Activated B cell treated with CpG ODN at 0.5 μM for 24 hours (primary cell): ENCODE data around the gene NR1H4. TPM values are rescaled to one million over a fixed set of nuclear protein-coding genes. Genes with fewer than 3 reads are reported as not detected.

Experiments used
- ATAC-seq: fragments of 200-7000 bp; cut with Tn5 transposase; one replicate; pipeline ENCODE4 v1.10.0; 2021; ENCODE audit warnings: low read depth, mild to moderate bottlenecking, moderate library complexity
- CTCF ChIA-PET: fragments of 350-600 bp; sonication (Branson Sonifier 250); formaldehyde crosslinking; loops from one replicate; lab custom pipeline; 2021; ENCODE audit warnings: antibody characterized with exemption; lab: Charles Lee
- POLR2A ChIA-PET: fragments of 350-600 bp; sonication (Branson Sonifier 250); formaldehyde crosslinking; loops from one replicate; lab custom pipeline; 2021; ENCODE audit warnings: antibody characterized with exemption; lab: Charles Lee
- DNase-seq: peaks from one replicate; pipeline ENCODE4 v3.0.0; 2022
- H3K27ac Mint-ChIP-seq: one replicate; pipeline ENCODE4 v1.8.0; 2020; ENCODE audit warnings: mixed read lengths
- H3K27me3 Mint-ChIP-seq: one replicate; pipeline ENCODE4 v1.8.0; 2021; ENCODE audit warnings: mixed read lengths
- H3K36me3 Mint-ChIP-seq: one replicate; pipeline ENCODE4 v1.8.0; 2021; ENCODE audit warnings: low read depth, mixed read lengths
- H3K4me1 Mint-ChIP-seq: one replicate; pipeline ENCODE4 v1.8.0; 2021; ENCODE audit warnings: mixed read lengths
- H3K4me3 Mint-ChIP-seq: one replicate; pipeline ENCODE4 v1.8.0; 2020; ENCODE audit warnings: mild to moderate bottlenecking, mixed read lengths
- H3K9me3 Mint-ChIP-seq: one replicate; pipeline ENCODE4 v1.8.0; 2020; ENCODE audit warnings: mixed read lengths
- CTCF ChIP-seq: fragments of 200-600 bp; IDR thresholded peaks from one replicate; pipeline ENCODE4 v1.8.0; 2022; ENCODE audit warnings: antibody characterized with exemption, mild to moderate bottlenecking
- intact Hi-C: fragments of 100-400 bp; cut with micrococcal nuclease; formaldehyde crosslinking; loops from one replicate; pipeline ENCODE4 v1.15.1; 2024
- total RNA-seq: library from RNA; stranded (reverse); gene quantifications from 2 replicates; pipeline ENCODE4 v1.2.3, GENCODE V29; 2022

NR1H4 gene
- total RNA-seq, 1 donor from 2014 or later, result not detected

GRCh38 chr12:100520048-100520769 is 46.5 kb downstream of the NR1H4 start:
- Mint-ChIP-seq H3K4me1 (no peaks in the 10 kb centered on the region), H3K36me3 (no peaks in the 10 kb centered on the region), H3K27ac (no peak overlapping the region), H3K27me3 (no peaks in the 10 kb centered on the region), H3K9me3 (peaks cover 4% of the 10 kb centered on the region), H3K4me3 (no peak overlapping the region)
- ATAC-seq, result no peak
- DNase-seq, result no peak
- intact Hi-C loops, result no loop called here
- CTCF ChIA-PET, result no interaction called here
- no peak for TF ChIP-seq CTCF
- POLR2A ChIA-PET, result no interaction called here

GRCh38 chr12:100521958-100522357 is 48.3 kb downstream of the NR1H4 start:
- Mint-ChIP-seq H3K4me1 (no peaks in the 10 kb centered on the region), H3K36me3 (no peaks in the 10 kb centered on the region), H3K27ac (no peak overlapping the region), H3K4me3 (no peak overlapping the region), H3K9me3 (peaks cover 3% of the 10 kb centered on the region), H3K27me3 (no peaks in the 10 kb centered on the region)
- ATAC-seq, result no peak
- ChIA-PET POLR2A (no interaction called here), CTCF (no interaction called here)
- no peak for DNase-seq
- intact Hi-C loops, result no loop called here
- TF ChIP-seq CTCF, result no peak

GRCh38 chr12:100528034-100528433 is 54.4 kb downstream of the NR1H4 start:
- H3K36me3 Mint-ChIP-seq, result no peaks in the 10 kb centered on the region
- TF ChIP-seq CTCF, result no peak
- POLR2A ChIA-PET, result no interaction called here
- H3K9me3 Mint-ChIP-seq, result no peaks in the 10 kb centered on the region
- H3K4me1 Mint-ChIP-seq, result no peaks in the 10 kb centered on the region
- intact Hi-C loops, result no loop called here
- ATAC-seq (no peak), DNase-seq (no peak)
- H3K27me3 Mint-ChIP-seq, result no peaks in the 10 kb centered on the region
- H3K4me3 Mint-ChIP-seq, result no peak overlapping the region
- CTCF ChIA-PET, result no interaction called here
- H3K27ac Mint-ChIP-seq, result no peak overlapping the region

- POLR2A ChIA-PET, result no interaction called here
- CTCF ChIA-PET, result no interaction called here
- intact Hi-C loops, result no loop called here
- Mint-ChIP-seq H3K27ac (no peak overlapping the region), H3K9me3 (no peaks in the 10 kb centered on the region), H3K36me3 (no peaks in the 10 kb centered on the region), H3K27me3 (no peaks in the 10 kb centered on the region), H3K4me1 (no peaks in the 10 kb centered on the region), H3K4me3 (no peak overlapping the region)
- no peak for TF ChIP-seq CTCF
- ATAC-seq (no peak), DNase-seq (no peak)
Observed at GRCh38 chr12:100528471-100529127, 54.9 kb downstream of the NR1H4 start.

DNA sequence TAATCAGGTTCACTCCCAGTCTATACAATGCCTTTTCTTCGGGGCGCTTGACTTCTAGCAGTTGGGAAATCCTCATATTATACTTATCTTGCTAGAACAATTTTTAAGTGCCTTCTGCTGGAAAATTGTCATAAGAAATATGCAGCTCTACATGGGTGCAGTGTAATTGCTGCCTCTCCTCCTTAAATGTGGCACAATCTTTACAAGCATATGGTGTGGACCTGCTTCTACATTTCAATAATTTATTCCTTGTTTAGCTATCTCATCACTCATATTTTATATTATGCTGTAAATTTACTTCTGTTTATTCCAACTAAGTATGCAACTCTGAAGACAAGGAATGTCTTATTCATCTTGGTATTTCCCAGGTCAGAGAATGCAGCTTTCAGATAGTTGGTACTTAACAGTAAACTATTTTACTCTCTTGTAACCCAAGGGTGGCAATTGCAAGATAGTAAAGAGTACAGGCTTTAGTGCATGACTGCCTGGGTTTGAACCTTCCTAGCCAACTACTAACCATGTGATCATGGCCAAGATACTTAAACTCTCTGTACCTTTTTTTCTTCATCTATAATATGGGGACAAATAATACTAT is 56.2 kb downstream of the NR1H4 start:
- POLR2A ChIA-PET, result no interaction called here
- Mint-ChIP-seq H3K36me3 (no peaks in the 10 kb centered on the region), H3K4me1 (no peaks in the 10 kb centered on the region), H3K27me3 (no peaks in the 10 kb centered on the region), H3K9me3 (no peaks in the 10 kb centered on the region), H3K4me3 (no peak overlapping the region), H3K27ac (no peak overlapping the region)
- ATAC-seq (no peak), DNase-seq (no peak)
- TF ChIP-seq CTCF, result no peak
- intact Hi-C loops, result no loop called here
- CTCF ChIA-PET, result no interaction called here
